Medulla oblongata (tissue), 1 donor: ENCODE measurements around the gene RBFOX1.

Experiments used
- DNase-seq: peaks from one replicate; pipeline ENCODE4 v3.0.0-alpha.2; 2015; ENCODE audit errors: extremely low spot score

The RBFOX1 gene

GRCh38 chr16:7601100-7601499 is 268.5 kb downstream of the RBFOX1 start:
- DNase-seq: no peak

DNA sequence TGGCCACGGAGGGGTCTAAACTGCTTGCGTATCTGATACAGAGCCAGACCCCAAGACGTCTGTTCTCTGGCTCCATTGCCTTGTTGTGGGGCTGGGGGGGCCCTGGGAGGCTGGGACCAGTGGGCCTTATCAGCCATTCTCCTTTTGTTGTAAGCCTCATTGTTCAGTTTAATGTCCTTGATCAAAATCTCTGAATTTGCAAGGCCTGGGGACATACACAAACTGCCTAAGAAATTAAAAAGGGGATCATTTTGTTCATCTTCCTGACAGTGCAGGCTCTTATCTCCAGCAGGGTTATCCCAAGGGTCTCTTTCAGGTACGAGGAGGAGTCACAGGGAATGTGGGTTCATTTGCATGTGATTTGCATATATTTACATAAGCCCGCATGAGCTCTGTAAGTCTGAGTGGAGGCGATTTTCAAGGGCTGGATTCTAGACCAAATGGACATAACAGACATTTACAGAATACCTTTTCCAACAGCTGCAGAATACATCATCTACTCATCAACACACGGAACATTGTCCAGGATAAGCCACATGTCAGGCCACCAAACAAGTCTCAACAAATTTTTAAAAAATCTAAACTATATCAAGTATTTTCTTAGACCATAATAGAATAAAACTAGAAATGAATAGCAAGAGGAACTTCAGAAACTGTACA is 269.8 kb downstream of the RBFOX1 start:
- no peak for DNase-seq

GRCh38 chr16:7605812-7606211 is 273.2 kb downstream of the RBFOX1 start:
- DNase-seq: no peak

GRCh38 chr16:7612671-7613070 is 280.0 kb downstream of the RBFOX1 start:
- no peak for DNase-seq

DNA sequence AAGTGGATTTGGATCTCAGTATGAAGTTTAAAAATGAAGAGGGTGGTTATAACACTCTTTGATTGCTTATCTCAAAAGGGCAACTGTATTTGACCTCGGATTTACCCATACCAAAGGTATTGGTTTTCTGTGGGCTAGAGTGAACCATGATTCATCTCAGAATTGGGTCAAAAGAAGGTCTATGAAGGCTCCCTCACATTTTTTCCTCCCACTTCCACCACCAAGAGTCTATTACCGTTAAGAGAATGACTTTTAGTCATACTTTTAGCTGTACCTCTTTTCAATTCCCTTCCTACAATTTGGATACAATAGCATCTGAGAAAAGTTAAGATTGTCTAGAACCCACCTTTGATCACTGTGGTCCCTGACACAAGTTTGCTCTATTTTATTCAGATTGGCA is 280.9 kb downstream of the RBFOX1 start:
- DNase-seq: no peak

DNA sequence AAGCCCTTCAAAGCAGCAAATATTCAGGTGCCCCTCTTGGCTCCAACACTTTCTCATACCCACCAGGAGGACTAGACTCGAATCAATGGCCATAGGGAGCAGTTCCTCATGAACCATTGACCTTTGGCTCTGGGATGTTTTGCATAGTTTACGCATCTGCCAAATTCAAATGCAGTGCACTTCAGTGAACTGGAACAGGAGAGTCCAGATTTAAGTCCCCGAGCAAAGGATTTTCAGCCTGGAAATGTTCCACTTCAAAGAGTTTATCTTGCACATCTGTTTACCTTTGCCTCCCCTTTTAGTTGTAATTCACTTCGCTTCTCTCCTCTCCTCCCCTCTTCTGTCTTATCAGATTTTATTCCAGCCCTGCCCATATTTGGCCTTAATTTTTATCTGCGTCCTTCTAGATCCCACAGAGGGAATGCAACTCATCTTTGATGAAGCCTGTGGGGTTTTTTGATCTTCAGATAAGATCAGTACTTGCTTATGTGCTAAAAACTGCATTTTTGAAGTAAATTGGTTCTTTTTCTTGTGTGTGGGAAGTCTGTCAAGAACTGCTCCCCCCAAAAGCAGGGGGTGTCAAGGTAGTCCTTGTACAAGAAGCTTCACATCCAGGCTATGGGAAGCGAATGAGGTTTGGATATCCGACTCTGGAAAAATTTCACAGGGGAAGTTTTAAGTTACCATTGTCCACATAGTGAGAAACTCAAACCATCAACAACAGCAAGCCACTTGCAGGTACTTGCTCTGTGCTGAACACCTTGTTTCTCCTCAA is 281.6 kb downstream of the RBFOX1 start:
- no peak for DNase-seq

DNA sequence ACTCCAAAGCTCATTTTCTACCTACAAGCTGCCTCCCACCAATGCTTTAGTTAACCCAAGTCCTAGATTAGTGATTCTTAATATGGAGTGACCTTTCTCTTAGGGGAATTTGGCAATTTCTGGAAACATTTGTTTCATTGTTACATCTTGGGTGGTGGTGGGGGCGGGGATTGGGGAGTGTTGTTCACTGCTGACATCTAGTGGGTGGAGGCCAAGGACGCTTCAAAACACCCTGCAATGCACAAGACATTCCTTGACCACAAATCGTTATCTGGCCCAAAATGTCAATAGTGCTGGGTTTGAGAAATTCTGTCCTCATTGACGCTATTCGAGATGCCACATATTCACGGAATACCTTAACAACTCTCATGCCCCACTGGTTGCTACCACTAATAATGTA is 282.9 kb downstream of the RBFOX1 start:
- peak; percentile 3 for DNase-seq

GRCh38 chr16:7624871-7625766 is 292.5 kb downstream of the RBFOX1 start:
- no peak for DNase-seq

DNA sequence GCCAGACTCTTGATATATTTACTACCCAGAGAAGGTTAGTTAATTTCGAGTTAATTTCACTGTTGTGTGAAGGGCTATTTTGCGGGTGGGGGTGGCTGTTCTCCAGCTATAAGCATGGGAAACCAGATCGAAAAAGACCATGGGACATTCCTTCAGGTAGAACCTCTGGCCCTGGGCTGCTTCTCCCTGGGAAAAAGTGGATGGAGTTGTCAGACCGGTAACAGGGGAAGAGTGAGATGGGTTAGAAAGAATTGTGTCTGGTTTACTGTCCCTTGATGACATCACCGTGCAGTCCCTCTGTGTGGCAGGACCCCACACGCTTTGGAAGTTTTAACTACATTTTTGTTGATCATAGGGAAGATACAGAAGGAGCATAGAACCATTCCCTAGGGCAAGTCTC is 296.3 kb downstream of the RBFOX1 start:
- no peak for DNase-seq

DNA sequence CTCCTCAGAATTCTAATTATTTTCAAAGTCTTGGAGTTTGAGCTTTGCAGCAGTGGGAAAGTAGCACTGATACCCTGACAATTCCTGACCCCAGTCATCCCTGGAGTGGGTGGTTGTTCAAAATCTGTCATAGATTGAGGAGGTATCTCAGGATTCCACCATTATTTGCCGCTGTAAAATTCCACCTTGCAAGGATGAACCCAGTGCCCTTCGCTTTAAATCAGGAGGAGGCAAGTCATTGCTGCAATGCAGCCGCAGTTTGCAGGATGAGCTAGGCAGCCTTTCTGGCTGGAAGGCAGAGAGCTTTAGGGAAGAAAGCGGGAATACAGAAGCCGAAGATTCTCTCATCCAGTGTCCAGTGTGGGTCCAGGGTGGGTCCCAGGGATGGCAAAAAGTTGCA is 296.9 kb downstream of the RBFOX1 start:
- DNase-seq: no peak

- no peak for DNase-seq
These were observed 304.8 kb downstream of the RBFOX1 start for GRCh38 chr16:7637446-7637845.

DNA sequence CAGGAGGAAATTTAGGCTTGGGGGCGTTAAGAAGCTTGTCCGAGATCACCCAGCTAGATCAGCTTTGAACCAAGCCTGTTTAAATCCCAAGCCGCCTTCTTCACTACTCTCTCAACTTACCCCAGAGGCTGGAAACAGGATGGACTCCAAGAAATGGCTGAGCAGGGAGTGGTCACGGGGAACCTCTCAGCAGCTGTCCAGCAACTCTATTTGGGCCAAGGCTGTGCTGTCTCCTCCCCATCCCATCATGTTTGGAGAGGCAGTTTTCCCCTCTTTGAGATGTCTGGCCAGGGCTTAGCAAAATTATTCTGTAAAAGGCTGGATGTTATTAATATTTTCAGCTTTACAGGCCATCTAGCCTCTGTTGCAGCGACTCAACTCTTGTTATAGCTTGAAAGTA is 305.7 kb downstream of the RBFOX1 start:
- DNase-seq: no peak

- no peak for DNase-seq
These were observed 307.7 kb downstream of the RBFOX1 start for GRCh38 chr16:7640334-7640733.

- DNase-seq: no peak
These were observed 311.5 kb downstream of the RBFOX1 start for GRCh38 chr16:7644176-7644575.

DNA sequence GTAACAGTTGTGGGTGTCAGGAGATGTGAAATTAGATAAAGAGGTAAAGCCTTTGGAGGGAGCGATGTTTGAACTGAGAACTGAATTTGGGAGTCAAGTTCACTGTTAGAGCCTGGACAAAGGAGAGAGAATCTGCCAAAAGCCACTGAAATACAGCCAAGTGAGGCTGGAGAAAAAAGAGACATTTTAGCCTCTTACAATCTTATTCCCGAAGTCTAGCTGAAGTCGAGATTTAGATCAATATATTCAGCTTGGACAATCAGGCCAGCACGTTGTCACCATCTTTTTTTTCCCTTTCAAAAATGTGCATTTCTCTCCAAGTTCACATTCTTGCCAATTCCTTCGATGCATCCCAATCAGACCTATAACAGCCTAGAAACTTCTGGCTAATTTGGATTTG is 312.2 kb downstream of the RBFOX1 start:
- DNase-seq: no peak

GRCh38 chr16:7646821-7647500 is 314.3 kb downstream of the RBFOX1 start:
- no peak for DNase-seq

DNA sequence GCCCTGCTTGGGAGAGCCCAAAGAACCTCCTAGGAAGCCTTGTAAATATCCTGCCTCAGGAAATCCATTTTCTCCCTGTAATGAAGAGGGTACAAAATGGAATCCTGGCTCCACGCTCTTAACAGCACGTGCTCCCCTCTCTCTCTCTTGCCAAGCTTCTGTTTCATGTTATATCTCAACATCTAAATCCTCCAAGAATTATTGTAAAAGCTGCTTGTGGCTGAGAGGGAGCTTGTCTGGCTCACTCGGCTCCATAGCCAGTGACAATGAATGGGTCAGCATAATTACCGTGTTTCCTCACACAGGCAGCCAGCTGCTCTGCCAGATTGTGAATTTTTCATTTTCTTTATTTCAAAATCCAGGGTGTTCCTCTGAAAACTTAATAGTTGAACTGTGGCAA is 317.8 kb downstream of the RBFOX1 start:
- DNase-seq: no peak

DNA sequence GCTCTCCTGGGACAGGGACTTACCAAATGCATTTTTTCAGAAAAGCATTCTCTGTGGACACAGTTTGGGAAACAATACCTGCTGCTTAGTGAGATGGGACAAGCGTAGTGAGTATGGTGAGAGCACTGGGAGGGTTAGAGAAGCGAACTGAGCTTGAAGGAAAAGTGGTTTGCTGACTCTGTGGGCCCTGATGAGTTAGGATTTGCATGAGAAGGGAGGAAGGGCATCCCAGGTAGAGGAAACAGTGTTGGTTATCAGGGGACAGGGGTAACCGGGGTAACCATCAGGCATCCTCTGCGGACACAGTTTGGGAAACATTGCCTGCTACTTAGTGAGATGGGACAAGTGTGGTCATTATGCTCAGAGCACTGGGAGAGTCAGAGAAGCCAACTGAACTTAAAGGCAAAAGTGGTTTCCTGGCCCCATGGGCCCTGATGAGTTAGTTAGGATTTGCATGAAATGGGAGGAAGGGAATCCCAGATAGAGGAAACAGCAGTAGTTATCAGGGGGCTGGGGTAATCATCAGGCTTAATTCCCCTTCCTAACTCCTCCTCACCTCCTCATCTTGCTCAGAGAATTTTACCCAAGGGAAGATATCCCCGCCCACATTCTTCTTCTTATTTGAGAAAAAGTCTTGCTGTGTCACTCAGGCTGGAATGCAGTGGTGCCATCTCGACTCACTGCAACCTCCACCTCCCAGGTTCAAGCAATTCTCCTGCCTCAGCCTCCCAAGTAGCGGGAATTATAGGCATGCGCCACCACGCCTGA is 319.3 kb downstream of the RBFOX1 start:
- no peak for DNase-seq

GRCh38 chr16:7653746-7654461 is 321.3 kb downstream of the RBFOX1 start:
- no peak for DNase-seq

GRCh38 chr16:7675628-7676027 is 343.0 kb downstream of the RBFOX1 start:
- no peak for DNase-seq

DNA sequence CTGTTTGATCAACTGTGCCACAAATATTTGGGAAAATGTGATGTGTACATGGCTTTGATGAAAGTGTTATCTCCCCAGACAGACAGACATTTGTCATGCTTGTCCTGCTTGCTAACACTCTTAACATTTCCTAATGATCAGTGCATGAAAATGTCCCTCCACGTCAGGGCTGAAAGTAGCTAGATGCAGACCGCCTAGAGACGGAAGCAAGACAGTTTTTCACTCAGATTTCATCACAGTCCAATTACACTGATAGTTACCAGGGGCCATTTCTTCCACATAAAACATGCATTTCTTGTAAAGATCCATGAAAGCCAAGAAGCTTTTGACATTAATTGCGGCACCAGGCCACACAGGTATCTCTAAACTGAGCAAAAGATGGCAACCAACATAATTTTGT is 347.7 kb downstream of the RBFOX1 start:
- no peak for DNase-seq
